ENCODE data around the gene ZDHHC19. TPM values are rescaled to one million over a fixed set of nuclear protein-coding genes. Genes with fewer than 3 reads are reported as not detected.
A peak's percentile ranks its signal among the peaks of the same experiment; 100 is the strongest.
"Not testable (repeated sequence)": the region's sequence is repeated elsewhere in the genome, so short reads cannot be mapped to it uniquely, and the experiment has no call there.

Gene ZDHHC19
- total RNA-seq, 1 donor from 2014 or later, result not detected

- no peak for DNase-seq (ENCODE audit: extremely low read depth, low read depth, low spot score)
Measured at GRCh38 chr3:196225763-196226364, 14.7 kb upstream of the ZDHHC19 start.

DNA sequence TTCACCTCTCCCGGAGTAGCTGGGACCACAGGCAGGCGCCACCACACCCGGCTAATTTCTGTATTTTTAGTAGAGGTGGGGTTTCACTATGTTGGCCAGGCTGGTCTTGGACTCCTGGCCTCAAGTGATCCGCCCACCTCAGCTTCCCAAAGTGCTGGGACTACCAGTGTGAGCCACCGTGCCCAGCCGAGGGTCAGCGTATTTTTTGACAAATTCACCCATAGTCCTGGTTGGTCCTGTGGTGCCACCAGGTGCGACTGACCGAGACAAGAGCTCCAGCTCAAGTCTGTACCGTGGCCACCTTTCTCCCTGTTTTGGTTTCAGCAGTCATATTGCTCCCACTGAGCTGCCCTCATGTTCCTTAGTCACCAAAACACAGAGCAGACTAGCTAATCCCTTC, 13.9 kb upstream of the ZDHHC19 start:
- DNase-seq (ENCODE audit: extremely low read depth, low read depth, low spot score), result no peak

DNA sequence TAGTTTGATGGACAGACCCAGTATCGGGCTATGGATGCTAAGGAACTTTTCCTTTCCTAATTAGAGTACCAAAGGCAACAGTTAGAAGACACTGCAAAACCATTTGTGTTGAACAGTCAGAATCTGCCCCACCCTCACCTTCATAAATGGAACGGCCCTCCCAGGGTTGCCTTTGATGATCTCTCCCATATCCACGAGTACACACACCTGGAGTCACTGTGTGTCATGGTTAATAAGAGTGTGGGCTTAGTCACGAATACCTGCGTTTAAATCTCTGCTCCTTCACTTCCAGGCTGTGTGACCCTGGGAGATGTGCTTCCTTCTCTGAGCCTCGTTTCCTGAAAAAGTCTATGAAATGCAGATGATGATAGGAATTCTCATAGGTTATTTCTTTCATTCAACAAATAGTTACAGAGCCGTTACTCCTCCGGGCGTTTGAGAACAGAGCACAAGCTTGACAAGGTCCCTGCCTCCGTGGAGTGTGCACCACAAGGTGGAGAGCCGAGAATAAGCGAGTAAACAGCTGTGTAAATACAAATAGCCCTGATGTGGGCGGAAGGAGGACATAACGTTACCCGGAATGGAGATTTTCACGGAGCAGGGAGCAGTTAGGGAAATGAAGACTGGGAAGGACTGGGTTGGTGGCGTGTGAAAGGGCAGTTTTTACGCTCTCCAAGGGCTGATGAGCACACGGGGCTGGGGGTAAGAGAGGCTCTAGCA, 11.8 kb upstream of the ZDHHC19 start:
- no peak for DNase-seq (ENCODE audit: extremely low read depth, low read depth, low spot score)

DNA sequence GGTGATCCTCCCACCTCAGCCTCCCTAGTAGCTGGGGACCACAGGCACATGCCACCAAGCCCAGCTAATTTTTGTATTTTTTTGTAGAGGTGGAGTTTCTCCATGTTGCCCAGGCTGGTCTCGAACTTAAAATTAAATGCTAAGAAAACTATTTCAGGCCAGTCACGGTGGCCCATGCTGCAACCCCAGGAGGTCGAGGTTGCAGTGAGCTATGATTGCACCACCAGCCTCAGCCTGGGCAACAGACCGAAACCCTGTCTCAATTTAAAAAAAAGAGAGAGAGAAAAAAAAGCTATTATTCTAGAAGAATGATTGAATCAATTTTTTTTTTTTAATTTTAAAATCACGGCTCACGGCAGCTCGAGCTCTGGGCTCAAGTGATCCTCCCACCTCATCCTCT, 9.8 kb upstream of the ZDHHC19 start:
- DNase-seq (ENCODE audit: extremely low read depth, low read depth, low spot score), result no peak

DNA sequence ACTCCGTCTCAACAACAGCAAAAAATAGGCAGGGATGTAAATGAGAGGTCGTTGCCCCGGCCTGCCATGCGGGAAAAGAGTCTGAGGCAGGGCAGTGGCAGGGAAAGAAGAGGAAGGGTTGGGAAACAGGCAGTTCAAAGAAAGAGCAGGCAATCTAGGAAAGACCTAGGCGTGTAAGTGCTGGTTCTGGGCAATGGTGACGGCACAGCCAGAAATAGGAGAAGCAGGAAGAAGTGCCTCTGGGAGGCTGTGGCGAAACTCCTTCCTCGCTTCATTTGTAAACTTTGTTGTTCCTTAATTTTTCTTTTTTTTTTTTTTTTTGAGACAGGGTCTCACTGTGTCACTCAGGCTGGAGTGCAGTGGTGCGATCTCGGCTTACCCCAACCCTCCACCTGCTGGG, 9.4 kb upstream of the ZDHHC19 start:
- DNase-seq (ENCODE audit: extremely low read depth, low read depth, low spot score), result no peak

DNA sequence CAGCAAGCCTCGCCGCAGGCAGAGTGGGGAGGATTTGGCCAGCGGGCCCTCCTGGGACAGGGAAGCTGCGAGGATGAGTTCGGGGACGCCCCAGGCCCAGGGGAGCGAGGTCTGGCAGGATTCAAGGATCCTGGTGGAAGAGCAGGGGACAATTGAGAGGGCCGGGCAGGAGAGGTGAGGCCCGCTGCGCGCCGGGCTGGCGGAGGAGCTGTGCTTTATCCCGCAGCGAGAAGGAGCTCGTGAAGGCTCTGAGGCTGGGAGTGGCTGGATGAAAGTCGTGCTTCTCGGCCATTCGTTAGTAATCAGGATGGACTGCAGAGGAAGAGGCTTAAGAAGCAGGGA, 8.7 kb upstream of the ZDHHC19 start:
- DNase-seq (ENCODE audit: extremely low read depth, low read depth, low spot score), result no peak

DNA sequence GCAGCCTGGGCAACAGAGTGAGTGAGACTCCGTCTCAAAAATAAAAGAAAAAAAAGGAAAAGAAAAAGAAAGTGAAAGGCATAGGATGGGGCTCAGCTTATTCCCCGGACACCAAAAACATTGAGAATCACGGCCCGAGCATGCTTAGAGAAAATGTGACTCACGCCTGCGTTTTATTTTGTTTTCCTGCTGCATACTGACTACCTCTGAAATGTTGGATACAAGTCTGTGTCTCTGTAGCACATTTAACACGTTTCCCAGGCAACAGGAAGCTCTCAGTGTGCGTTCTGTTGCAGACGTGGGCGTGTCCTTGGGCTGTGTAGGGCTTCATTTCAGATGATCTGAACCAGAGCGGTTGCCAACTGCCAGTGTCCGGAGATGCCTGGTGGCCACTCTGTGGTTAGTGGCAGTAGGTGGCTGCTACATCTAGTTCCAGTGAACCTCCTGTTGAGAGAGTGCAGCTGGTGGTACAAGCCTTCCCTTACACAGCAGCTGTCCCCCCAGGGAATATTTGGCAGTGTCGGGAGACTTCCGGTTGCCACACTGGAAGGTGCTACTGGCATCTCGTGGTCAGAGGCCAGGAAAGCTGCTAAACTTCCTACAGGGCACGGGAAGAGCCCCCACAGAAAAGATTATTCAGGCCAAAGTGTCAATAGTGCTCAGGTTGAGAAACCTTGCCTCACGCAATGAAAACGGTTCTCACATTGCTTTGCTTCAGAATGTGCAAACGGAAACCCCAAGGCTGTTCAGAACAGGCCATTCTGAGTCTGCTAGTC, 8.2 kb upstream of the ZDHHC19 start:
- peak; percentile 55 for DNase-seq (ENCODE audit: extremely low read depth, low read depth, low spot score)

DNA sequence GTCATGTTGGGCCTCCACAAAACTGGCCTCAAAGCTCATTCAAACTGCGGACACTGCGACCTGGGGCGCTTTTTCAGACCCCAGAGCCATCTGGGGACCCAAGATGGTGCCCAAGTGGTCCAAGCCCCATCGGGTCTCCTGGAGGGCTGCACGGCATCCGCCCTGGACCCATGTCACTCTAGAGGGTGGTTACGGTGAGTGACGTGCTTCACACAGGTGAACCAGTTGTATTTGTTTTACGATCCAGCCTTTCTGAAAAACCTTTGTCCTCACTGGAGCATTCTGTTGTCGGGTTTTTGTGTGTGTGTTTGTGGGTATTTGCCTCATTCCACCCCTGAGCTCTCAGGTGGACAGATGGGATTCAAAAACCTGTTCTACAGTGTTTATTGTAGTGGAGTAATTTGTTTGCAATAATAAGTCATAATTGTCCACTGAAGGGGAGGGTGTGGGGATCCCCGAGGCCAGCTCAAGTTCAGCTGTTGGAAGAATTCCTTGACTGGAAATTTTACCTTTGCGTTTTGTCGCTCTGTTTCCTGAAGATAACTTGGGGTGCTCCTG, 7.0 kb upstream of the ZDHHC19 start:
- no peak for DNase-seq (ENCODE audit: extremely low read depth, low read depth, low spot score)

DNA sequence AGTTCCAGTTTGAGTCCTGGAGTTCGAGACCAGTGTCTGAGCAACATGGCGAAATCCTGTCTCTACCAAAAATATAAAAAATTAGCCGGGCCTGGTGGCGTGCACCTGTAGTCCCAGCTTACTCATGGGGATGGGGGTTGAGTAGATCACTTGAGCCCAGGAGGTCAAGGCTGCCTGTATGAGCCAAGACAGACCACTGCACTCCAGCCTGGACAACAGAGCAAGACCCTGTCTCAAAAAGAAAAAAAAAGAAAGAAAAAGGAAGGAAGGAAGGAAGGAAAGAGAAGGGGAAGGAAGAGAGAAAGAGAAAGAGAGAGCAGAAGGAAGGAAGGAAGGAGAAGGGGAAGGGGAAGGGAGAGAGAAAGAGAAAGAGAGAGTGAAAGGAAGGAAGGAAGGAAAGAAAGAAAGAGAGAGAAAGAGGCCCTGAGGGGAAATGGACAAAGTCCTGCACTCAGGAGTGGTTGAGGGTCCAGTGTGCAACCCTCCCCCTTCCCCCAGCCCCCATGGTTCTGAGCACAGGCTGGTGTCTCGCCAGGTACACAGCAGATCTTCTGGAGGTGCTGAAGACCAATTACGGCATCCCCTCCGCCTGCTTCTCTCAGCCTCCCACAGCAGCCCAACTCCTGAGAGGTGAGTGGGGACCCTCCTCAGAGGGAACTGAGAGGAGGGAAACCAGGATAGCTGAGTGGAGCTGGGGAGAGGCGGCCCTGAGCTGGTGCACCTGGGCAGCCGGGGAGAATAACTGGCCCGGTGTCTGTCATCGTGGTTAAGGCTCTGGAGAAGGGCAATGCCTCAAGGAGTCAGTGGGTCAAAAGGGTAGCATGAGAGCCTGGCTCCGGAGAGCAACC, 6.3 kb upstream of the ZDHHC19 start:
- DNase-seq (ENCODE audit: extremely low read depth, low read depth, low spot score), result no peak

- DNase-seq (ENCODE audit: extremely low read depth, low read depth, low spot score), result no peak
Measured at GRCh38 chr3:196216681-196217211, 5.5 kb upstream of the ZDHHC19 start.

DNA sequence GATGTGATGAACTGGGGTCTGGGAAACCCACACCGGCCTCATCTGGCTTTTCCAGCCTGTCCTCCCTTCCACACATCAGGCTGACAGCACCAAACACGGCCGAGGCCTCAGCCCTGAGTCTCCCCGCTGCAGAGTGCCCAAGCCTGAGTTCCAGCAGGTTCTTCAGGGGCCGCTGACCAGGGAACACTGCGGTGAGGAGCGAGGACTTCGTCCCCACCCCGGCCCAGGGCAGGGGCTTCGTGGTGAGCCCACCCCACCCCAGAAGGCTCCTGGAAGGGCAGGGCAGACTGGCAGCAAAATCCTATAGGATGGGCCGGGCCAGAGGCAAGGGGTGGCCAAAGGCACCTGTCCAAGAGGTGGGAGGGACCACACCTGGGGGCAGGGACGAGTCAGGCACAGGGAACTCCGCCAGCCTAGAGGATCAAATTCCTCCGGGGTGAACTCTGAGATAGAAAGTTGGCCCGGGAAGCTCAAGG, 4.9 kb upstream of the ZDHHC19 start, which contains the start of gene SLC51A:
Gene SLC51A, plus strand, starts transcription at position 446 of the 476 bp plus-strand sequence. CDS start 179 bp downstream, outside the sequence.
- no peak for DNase-seq (ENCODE audit: extremely low read depth, low read depth, low spot score)

GRCh38 chr3:196215493-196216020, 4.4 kb upstream of the ZDHHC19 start:
- no peak for DNase-seq (ENCODE audit: extremely low read depth, low read depth, low spot score)

- no peak for DNase-seq (ENCODE audit: extremely low read depth, low read depth, low spot score)
Measured at GRCh38 chr3:196214783-196215441, 3.7 kb upstream of the ZDHHC19 start.

- DNase-seq (ENCODE audit: extremely low read depth, low read depth, low spot score), result not testable (repeated sequence)
Measured at GRCh38 chr3:196209944-196210672, 1.1 kb downstream of the ZDHHC19 start.

DNA sequence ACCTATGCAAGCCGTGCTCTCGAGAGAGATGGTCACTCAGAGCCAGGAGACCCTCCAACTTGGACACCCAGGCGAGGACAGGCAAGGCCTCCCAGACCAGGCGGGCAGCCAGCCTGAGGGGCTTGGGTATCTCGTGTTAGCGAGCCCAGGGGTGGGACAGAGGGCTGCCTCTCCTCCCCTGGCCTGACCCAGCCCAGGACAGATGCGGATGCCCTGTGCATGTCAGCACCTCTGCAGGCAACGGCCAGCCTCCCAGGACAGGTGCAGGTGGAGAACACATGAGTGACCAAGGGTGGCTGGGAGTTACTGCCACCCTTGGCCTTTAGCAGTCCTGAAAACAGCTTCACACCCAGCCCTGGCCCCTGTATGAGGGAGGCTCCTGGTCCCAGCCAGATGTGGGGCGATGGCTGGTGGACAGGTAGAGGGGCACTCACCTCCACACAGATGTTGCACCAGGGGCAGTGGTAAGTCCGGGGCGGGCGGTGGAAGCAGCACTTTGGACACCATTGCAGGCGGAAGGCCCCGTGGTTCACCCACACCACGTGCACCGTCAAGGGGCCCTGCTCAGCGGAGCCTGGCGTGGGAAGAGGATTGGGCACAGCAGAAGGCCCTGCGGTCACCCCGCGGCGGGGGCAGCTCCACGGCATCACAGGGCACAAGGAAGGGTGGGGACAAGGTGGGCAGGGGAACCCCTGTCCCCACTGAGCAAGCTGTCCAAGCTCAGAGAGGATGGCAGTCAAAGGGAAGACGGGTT, 2.1 kb downstream of the ZDHHC19 start:
- DNase-seq (ENCODE audit: extremely low read depth, low read depth, low spot score), result no peak

GRCh38 chr3:196207833-196208607, 3.2 kb downstream of the ZDHHC19 start:
- no peak for DNase-seq (ENCODE audit: extremely low read depth, low read depth, low spot score)

GRCh38 chr3:196207159-196207832, 3.9 kb downstream of the ZDHHC19 start:
- DNase-seq (ENCODE audit: extremely low read depth, low read depth, low spot score), result no peak
